Type B pancreatic cell (in vitro differentiated cells): Measurements from ENCODE around the gene YAP1. TPM values are rescaled to one million over a fixed set of nuclear protein-coding genes. Genes with fewer than 3 reads are reported as not detected.

Experiments
- DNase-seq: peaks from one replicate; pipeline ENCODE4 v3.0.0; 2021; ENCODE audit warnings: mixed read lengths; ENCODE audit not compliant: unreplicated experiment; ENCODE audit errors: extremely low spot score
- H3K27ac Mint-ChIP-seq: 2 replicates; pipeline ENCODE4 v1.8.0; 2021; ENCODE audit warnings: mild to moderate bottlenecking, mixed read lengths
- H3K27me3 Mint-ChIP-seq: 2 replicates; pipeline ENCODE4 v1.8.0; 2021; ENCODE audit warnings: mixed read lengths
- H3K36me3 Mint-ChIP-seq: 2 replicates; pipeline ENCODE4 v1.8.0; 2021; ENCODE audit warnings: mixed read lengths
- H3K4me1 Mint-ChIP-seq: one replicate; pipeline ENCODE4 v1.8.0; 2021; ENCODE audit warnings: mixed read lengths; ENCODE audit not compliant: unreplicated experiment
- H3K4me3 Mint-ChIP-seq: 2 replicates; pipeline ENCODE4 v1.8.0; 2021; ENCODE audit warnings: mild to moderate bottlenecking, mixed read lengths
- H3K9me3 Mint-ChIP-seq: 2 replicates; pipeline ENCODE4 v1.8.0; 2021; ENCODE audit warnings: mixed read lengths
- CTCF ChIP-seq: fragments of 200-600 bp; sonication (generic); conservative IDR thresholded peaks from 2 replicates; pipeline ENCODE4 v1.5.0; 2021; ENCODE audit warnings: antibody characterized with exemption, mild to moderate bottlenecking
- total RNA-seq: library from RNA; stranded (reverse); gene quantifications from 2 replicates; pipeline ENCODE4 v1.2.1, GENCODE V29; 2021; ENCODE audit warnings: low replicate concordance

Gene YAP1
- total RNA-seq, 1 donor from 2014 or later = 199 TPM

- DNase-seq = no peak
- H3K4me1 Mint-ChIP-seq = peaks cover 20% of the 10 kb centered on the region
- no peak overlapping the region for H3K4me3 Mint-ChIP-seq
- TF ChIP-seq CTCF = no peak
- H3K9me3 Mint-ChIP-seq = peaks cover 5% of the 10 kb centered on the region
- H3K27ac Mint-ChIP-seq = no peak overlapping the region
- no peaks in the 10 kb centered on the region for H3K27me3 Mint-ChIP-seq
- H3K36me3 Mint-ChIP-seq = peaks cover 10% of the 10 kb centered on the region
These were observed 128.2 kb downstream of the YAP1 start for GRCh38 chr11:102238391-102238821.

GRCh38 chr11:102239448-102239847 is 129.2 kb downstream of the YAP1 start:
- Mint-ChIP-seq H3K27me3 (no peaks in the 10 kb centered on the region), H3K4me3 (no peak overlapping the region), H3K27ac (no peak overlapping the region), H3K4me1 (peaks cover 20% of the 10 kb centered on the region), H3K9me3 (peaks cover 5% of the 10 kb centered on the region), H3K36me3 (peaks cover 9% of the 10 kb centered on the region)
- DNase-seq = no peak
- TF ChIP-seq CTCF = no peak

- no peak for TF ChIP-seq CTCF
- H3K9me3 Mint-ChIP-seq = peaks cover 5% of the 10 kb centered on the region
- H3K4me1 Mint-ChIP-seq = peaks cover 16% of the 10 kb centered on the region
- no peak overlapping the region for H3K27ac Mint-ChIP-seq
- no peak for DNase-seq
- H3K27me3 Mint-ChIP-seq = no peaks in the 10 kb centered on the region
- no peak overlapping the region for H3K4me3 Mint-ChIP-seq
- peaks cover 5% of the 10 kb centered on the region for H3K36me3 Mint-ChIP-seq
These were observed 129.7 kb downstream of the YAP1 start for GRCh38 chr11:102239911-102240310.

GRCh38 chr11:102240502-102240901 is 130.3 kb downstream of the YAP1 start:
- H3K27ac Mint-ChIP-seq = no peak overlapping the region

GRCh38 chr11:102241026-102241425 is 130.8 kb downstream of the YAP1 start:
- no peak for TF ChIP-seq CTCF
- H3K4me1 Mint-ChIP-seq = peaks cover 8% of the 10 kb centered on the region
- H3K27me3 Mint-ChIP-seq = no peaks in the 10 kb centered on the region
- no peak for DNase-seq
- no peak overlapping the region for H3K4me3 Mint-ChIP-seq
- peaks cover 4% of the 10 kb centered on the region for H3K36me3 Mint-ChIP-seq
- peaks cover 5% of the 10 kb centered on the region for H3K9me3 Mint-ChIP-seq
- no peak overlapping the region for H3K27ac Mint-ChIP-seq

More at GRCh38 chr11:102240502-102240901, 130.3 kb downstream of the YAP1 start:
- H3K27me3 Mint-ChIP-seq = no peaks in the 10 kb centered on the region
- DNase-seq = no peak
- TF ChIP-seq CTCF = no peak
- peaks cover 4% of the 10 kb centered on the region for H3K36me3 Mint-ChIP-seq
- peaks cover 5% of the 10 kb centered on the region for H3K9me3 Mint-ChIP-seq
- H3K4me3 Mint-ChIP-seq = no peak overlapping the region
- peaks cover 10% of the 10 kb centered on the region for H3K4me1 Mint-ChIP-seq

- Mint-ChIP-seq H3K27me3 (no peaks in the 10 kb centered on the region), H3K4me1 (peaks cover 8% of the 10 kb centered on the region), H3K36me3 (peaks cover 4% of the 10 kb centered on the region), H3K4me3 (no peak overlapping the region), H3K27ac (no peak overlapping the region), H3K9me3 (peaks cover 4% of the 10 kb centered on the region)
- TF ChIP-seq CTCF = no peak
- DNase-seq = no peak
These were observed 133.2 kb downstream of the YAP1 start for GRCh38 chr11:102243399-102243884.
